Erythroblast (primary cell): ENCODE data around the gene HSPA1L.

ENCODE experiments used
- GATA1 ChIP-seq: IDR thresholded peaks from 2 replicates; pipeline ENCODE4 v1.6.1; 2011; ENCODE audit warnings: low read depth, mild to moderate bottlenecking, control low read depth, low read length, moderate library complexity
- POLR2A ChIP-seq: IDR thresholded peaks from 2 replicates; pipeline ENCODE4 v1.6.1; 2011; ENCODE audit warnings: mild to moderate bottlenecking, low read length

GRCh38 chr6:31762878-31763618, 52.0 kb downstream of the HSPA1L start:
- TF ChIP-seq POLR2A (no peak), GATA1 (no peak)
